ENCODE data around the gene PRKCD. TPM values are rescaled to one million over a fixed set of nuclear protein-coding genes. Genes with fewer than 3 reads are reported as not detected.

Gene PRKCD
- total RNA-seq, 1 donor from 2014 or later, result 3.7 TPM

DNA sequence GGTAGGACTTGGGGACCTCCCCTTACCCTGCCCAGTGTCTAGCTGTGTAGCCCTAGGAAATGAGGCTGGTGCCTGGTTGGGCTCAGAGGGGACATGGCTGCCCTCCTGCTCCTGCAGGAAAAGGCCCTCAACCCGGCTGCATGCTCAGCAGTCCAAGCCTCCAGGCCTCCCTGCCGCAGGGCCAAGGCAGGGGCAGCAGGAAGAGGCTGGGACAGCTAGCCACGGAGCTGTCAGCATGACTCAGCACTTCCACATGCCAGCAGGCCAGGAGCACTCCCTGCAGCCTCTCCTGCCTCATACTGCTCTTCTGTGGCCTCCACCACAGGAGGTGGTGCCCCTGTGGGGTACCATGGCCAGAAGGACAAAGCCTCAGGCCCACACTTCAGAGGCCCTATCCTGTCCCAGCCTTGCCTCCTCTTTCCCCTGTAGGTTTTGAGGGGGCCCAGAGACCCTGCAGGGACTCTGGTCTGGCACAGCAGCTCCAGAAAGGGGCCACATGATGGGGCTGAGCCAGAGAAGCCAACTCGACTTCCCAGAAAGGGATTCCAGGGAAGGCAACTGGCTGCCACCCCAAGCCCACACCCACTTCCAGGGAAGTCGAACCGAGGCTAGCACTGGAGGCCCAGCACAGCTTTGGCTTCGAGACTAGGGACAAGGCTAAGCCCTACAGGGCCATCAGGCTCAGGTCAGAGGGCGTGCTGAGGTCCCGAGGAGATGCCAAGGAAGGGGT lies 75.3 kb downstream of the PRKCD start:
- Histone ChIP-seq H3K27me3 (ENCODE audit: control insufficient read depth in 3 of 3, insufficient read depth in 3 of 3, low read length in 3 of 3) (no peaks in the 10 kb centered on the region), H3K4me1 (ENCODE audit: control insufficient read depth in 3 of 3, insufficient read depth in 3 of 3, low read length in 3 of 3) (peaks cover 17 to 27% (median 21%) of the 10 kb centered on the region in 3 donors), H3K9me3 (ENCODE audit: control insufficient read depth in 3 of 3, low read length in 3 of 3) (no peaks in the 10 kb centered on the region), H3K9ac (ENCODE audit: low read depth in 1 of 3, low read length in 3 of 3) (peak overlapping the region in 1 of 3 donors; percentile 16), H3K4me3 (ENCODE audit: low read length in 3 of 3) (no peak overlapping the region), H3K27ac (ENCODE audit: low read depth, low read length) (peak overlapping the region; percentile 25), H3K36me3 (ENCODE audit: control insufficient read depth in 3 of 3, insufficient read depth in 3 of 3, low read length in 3 of 3) (peaks cover 36 to 45% (median 42%) of the 10 kb centered on the region in 3 donors)

DNA sequence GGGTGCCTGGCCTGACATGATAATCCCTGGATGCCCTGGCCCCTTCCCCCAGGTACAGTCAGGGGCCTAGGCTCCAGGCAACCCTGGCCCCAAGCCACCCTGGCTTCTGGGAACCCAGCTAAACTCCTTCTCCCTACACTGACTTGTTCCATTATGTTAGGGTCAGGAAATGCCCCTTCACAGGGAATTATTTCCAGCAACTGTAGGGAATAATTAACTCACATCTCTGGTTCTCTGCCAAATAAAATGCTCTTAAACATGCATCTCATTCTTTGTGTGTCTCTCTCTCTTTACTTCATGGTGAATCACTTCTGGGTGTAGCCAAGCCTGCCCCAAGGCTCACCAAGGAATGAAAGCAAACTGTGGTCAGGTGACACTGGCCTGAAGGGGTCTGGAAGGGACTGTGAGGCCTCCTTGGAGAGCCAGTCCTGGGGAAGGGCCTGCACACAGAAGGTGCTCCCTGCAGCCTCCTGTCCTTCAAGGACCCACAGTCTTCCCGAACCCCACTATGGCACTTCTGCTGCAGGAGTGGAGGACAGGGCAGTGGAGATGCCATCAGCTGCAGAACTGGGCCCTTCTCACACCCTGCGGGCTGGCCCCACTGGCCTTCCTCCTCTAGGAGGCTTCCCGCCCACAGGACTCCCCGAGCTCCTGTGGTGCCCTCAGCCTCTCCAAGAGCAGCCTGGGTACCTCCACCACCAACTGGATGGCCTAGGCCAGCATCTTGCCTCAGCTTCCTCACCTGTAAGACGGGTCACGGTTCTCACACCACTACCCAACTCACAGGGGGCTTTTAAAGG lies 77.2 kb downstream of the PRKCD start:
- no peak overlapping the region for H3K27ac ChIP-seq (ENCODE audit: low read depth, low read length)
- H3K4me3 ChIP-seq (ENCODE audit: low read length in 3 of 3), result no peak overlapping the region
- peaks cover 36 to 47% (median 37%) of the 10 kb centered on the region in 3 donors for H3K4me1 ChIP-seq (ENCODE audit: control insufficient read depth in 3 of 3, insufficient read depth in 3 of 3, low read length in 3 of 3)
- H3K9me3 ChIP-seq (ENCODE audit: control insufficient read depth in 3 of 3, low read length in 3 of 3), result no peaks in the 10 kb centered on the region
- H3K36me3 ChIP-seq (ENCODE audit: control insufficient read depth in 3 of 3, insufficient read depth in 3 of 3, low read length in 3 of 3), result peaks cover 26 to 35% (median 28%) of the 10 kb centered on the region in 3 donors
- H3K9ac ChIP-seq (ENCODE audit: low read depth in 1 of 3, low read length in 3 of 3), result no peak overlapping the region
- H3K27me3 ChIP-seq (ENCODE audit: control insufficient read depth in 3 of 3, insufficient read depth in 3 of 3, low read length in 3 of 3), result no peaks in the 10 kb centered on the region

GRCh38 chr3:53238886-53239285 lies 77.9 kb downstream of the PRKCD start:
- no peak overlapping the region for H3K9ac ChIP-seq (ENCODE audit: low read depth in 1 of 3, low read length in 3 of 3)
- no peaks in the 10 kb centered on the region for H3K9me3 ChIP-seq (ENCODE audit: control insufficient read depth in 3 of 3, low read length in 3 of 3)
- no peak overlapping the region for H3K4me3 ChIP-seq (ENCODE audit: low read length in 3 of 3)
- peaks cover 22 to 31% (median 23%) of the 10 kb centered on the region in 3 donors for H3K36me3 ChIP-seq (ENCODE audit: control insufficient read depth in 3 of 3, insufficient read depth in 3 of 3, low read length in 3 of 3)
- peaks cover 40 to 53% (median 42%) of the 10 kb centered on the region in 3 donors for H3K4me1 ChIP-seq (ENCODE audit: control insufficient read depth in 3 of 3, insufficient read depth in 3 of 3, low read length in 3 of 3)
- H3K27ac ChIP-seq (ENCODE audit: low read depth, low read length), result no peak overlapping the region
- H3K27me3 ChIP-seq (ENCODE audit: control insufficient read depth in 3 of 3, insufficient read depth in 3 of 3, low read length in 3 of 3), result no peaks in the 10 kb centered on the region

DNA sequence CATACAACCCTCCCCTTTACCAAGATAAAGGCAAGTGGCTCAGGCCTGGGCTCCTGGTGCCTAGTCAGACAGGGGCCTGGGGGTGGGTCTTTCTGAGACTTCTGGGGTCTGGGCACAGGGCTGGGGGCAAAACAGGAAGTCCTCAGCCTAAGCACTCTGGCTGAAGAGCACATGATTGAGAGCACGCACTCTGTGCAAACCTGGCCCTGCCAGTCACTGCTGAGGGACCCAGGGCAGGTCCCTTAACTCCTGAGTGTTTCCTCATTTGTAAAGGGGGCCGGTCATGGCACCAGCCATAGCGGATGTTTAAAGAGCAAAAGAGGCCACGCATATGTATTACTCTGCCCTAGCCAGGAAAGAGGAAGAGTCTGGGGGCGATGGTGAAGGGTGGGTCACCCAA lies 78.8 kb downstream of the PRKCD start:
- Histone ChIP-seq H3K27me3 (ENCODE audit: control insufficient read depth in 3 of 3, insufficient read depth in 3 of 3, low read length in 3 of 3) (no peaks in the 10 kb centered on the region), H3K27ac (ENCODE audit: low read depth, low read length) (no peak overlapping the region), H3K4me1 (ENCODE audit: control insufficient read depth in 3 of 3, insufficient read depth in 3 of 3, low read length in 3 of 3) (peaks cover 44 to 61% (median 46%) of the 10 kb centered on the region in 3 donors), H3K9ac (ENCODE audit: low read depth in 1 of 3, low read length in 3 of 3) (no peak overlapping the region), H3K4me3 (ENCODE audit: low read length in 3 of 3) (no peak overlapping the region), H3K36me3 (ENCODE audit: control insufficient read depth in 3 of 3, insufficient read depth in 3 of 3, low read length in 3 of 3) (peaks cover 13 to 23% (median 17%) of the 10 kb centered on the region in 3 donors), H3K9me3 (ENCODE audit: control insufficient read depth in 3 of 3, low read length in 3 of 3) (no peaks in the 10 kb centered on the region)

DNA sequence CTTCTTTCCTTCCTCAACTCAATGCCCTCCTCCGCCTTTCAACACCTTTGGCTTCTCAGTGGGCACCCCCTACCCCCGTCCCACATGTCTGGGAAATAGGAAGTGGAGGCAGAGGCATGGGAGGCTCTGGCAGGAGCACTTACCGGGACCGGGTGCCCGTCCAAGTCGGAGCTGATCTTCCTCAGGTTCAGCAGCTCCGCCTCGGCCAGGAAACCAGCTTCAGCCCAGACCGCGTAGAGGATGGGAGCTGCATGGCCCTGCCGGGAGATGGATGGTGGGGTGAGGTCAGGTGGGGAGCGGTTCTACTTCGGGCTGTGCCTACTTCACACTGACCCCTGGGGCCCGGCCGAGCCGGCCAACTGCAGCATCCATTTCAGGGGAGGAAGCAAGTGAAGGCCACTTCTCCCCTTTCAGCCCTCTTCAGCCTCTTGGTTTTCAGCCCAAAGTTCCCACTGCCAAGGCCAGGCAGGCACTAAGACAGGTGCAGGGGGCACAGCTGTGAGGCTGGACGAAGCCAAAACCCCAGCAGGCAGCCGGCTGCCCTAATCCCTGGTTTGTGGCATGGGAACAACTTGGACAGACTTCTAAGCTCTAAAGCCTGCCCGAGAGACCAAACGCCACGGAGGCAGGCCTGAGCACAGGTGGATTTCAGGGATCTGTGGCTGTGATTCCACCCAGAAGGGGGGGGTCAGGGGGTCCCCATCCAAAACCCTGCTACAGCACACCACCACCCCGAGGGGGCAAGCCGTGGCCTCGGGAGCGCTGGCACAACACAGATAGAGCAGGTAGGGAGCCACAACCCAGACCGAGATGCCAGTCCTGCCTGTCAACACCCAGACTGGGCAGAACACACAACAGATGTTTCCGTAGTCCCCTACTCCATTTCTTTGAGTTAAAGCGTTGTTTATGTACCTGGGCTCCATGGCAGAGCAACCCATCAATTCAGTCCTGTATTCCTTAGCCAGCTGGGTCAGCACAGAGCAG lies 80.3 kb downstream of the PRKCD start:
- peaks cover 12 to 21% (median 13%) of the 10 kb centered on the region in 3 donors for H3K36me3 ChIP-seq (ENCODE audit: control insufficient read depth in 3 of 3, insufficient read depth in 3 of 3, low read length in 3 of 3)
- peaks cover 37 to 53% (median 39%) of the 10 kb centered on the region in 3 donors for H3K4me1 ChIP-seq (ENCODE audit: control insufficient read depth in 3 of 3, insufficient read depth in 3 of 3, low read length in 3 of 3)
- H3K27ac ChIP-seq (ENCODE audit: low read depth, low read length), result peak overlapping the region; percentile 44
- H3K9ac ChIP-seq (ENCODE audit: low read depth in 1 of 3, low read length in 3 of 3), result peak overlapping the region in 1 of 3 donors; percentile 45
- H3K9me3 ChIP-seq (ENCODE audit: control insufficient read depth in 3 of 3, low read length in 3 of 3), result no peaks in the 10 kb centered on the region
- H3K4me3 ChIP-seq (ENCODE audit: low read length in 3 of 3), result peak overlapping the region in 1 of 3 donors; percentile 29
- no peaks in the 10 kb centered on the region for H3K27me3 ChIP-seq (ENCODE audit: control insufficient read depth in 3 of 3, insufficient read depth in 3 of 3, low read length in 3 of 3)

DNA sequence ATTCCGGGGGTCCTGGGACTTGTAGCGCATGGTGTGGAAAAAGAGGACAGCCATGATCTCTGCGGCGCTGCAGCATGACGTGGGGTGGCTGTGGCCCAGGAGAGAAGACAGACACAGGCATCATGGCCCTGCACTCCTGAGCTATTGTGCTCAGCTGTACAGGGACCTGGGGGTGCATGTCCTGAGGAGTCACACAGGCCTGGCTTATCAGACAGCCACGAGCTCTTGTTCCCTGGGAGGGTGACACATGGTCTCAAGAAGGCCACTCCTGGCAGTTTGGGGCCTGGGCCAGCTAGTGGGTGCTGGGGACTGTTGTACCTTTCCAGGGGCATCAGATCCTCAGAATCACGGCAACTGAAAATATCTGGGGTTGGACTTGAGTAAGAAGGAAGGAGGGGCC lies 81.1 kb downstream of the PRKCD start:
- H3K4me1 ChIP-seq (ENCODE audit: control insufficient read depth in 3 of 3, insufficient read depth in 3 of 3, low read length in 3 of 3), result peaks cover 35 to 48% (median 35%) of the 10 kb centered on the region in 3 donors
- H3K27me3 ChIP-seq (ENCODE audit: control insufficient read depth in 3 of 3, insufficient read depth in 3 of 3, low read length in 3 of 3), result no peaks in the 10 kb centered on the region

More for the DNA sequence above, 81.1 kb downstream of the PRKCD start:
- no peak overlapping the region for H3K9ac ChIP-seq (ENCODE audit: low read depth in 1 of 3, low read length in 3 of 3)
- H3K4me3 ChIP-seq (ENCODE audit: low read length in 3 of 3), result no peak overlapping the region
- peaks cover 12 to 20% (median 13%) of the 10 kb centered on the region in 3 donors for H3K36me3 ChIP-seq (ENCODE audit: control insufficient read depth in 3 of 3, insufficient read depth in 3 of 3, low read length in 3 of 3)
- H3K9me3 ChIP-seq (ENCODE audit: control insufficient read depth in 3 of 3, low read length in 3 of 3), result no peaks in the 10 kb centered on the region
- H3K27ac ChIP-seq (ENCODE audit: low read depth, low read length), result no peak overlapping the region

Other genes with a start within 250 kb of the PRKCD start
- gene SFMBT1, start 115.1 kb upstream of the PRKCD start, total RNA-seq, result 11.0 TPM
- gene RFT1, start 30.8 kb upstream of the PRKCD start, total RNA-seq, result 8.4 TPM
- gene TKT, start 94.8 kb downstream of the PRKCD start, total RNA-seq, result 67.8 TPM
- 8.4 TPM for gene DCP1A, start 186.3 kb downstream of the PRKCD start, total RNA-seq